Measurements from ENCODE around the gene FTO.

Gene FTO

GRCh38 chr16:54027995-54028394, 324.0 kb downstream of the FTO start:
- Histone ChIP-seq H3K27ac (no peak overlapping the region), H3K4me3 (no peak overlapping the region)
- no peak for TF ChIP-seq CTCF (IDR thresholded peaks at IDR 0.05)
- no peak for DNase-seq (ENCODE audit: low spot score)

GRCh38 chr16:54030451-54030850, 326.5 kb downstream of the FTO start:
- no peak overlapping the region for H3K27ac ChIP-seq
- no peak for DNase-seq (ENCODE audit: low spot score)
- no peak for TF ChIP-seq CTCF (IDR thresholded peaks at IDR 0.05)
- H3K4me3 ChIP-seq = no peak overlapping the region

- Histone ChIP-seq H3K27ac (no peak overlapping the region), H3K4me3 (no peak overlapping the region)
- no peak for DNase-seq (ENCODE audit: low spot score)
- TF ChIP-seq CTCF (IDR thresholded peaks at IDR 0.05) = no peak
These were observed 327.3 kb downstream of the FTO start for GRCh38 chr16:54031107-54031760.

DNA sequence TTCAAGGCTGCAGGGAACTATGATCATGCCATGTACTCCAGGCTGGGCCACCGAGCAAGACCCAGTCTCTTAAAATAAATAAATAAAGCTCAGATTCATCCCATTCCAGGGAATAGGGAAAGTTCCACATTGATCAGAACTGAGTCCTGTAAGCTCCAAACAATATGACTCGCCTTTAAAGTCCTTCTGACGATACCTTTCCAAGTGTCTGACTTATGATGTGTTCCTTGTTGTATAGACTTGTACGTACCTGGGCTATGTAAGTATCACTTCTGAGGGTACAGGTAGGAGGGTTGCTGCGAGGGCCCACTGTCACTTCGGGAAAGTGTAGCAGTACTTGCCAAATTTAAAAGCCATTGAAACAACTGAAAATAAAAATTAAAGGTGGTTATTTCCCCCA, 329.8 kb downstream of the FTO start:
- no peak overlapping the region for H3K4me3 ChIP-seq
- TF ChIP-seq CTCF (IDR thresholded peaks at IDR 0.05) = no peak
- no peak overlapping the region for H3K27ac ChIP-seq
- DNase-seq (ENCODE audit: low spot score) = no peak

- DNase-seq (ENCODE audit: low spot score) = no peak
- TF ChIP-seq CTCF (IDR thresholded peaks at IDR 0.05) = no peak
- H3K4me3 ChIP-seq = no peak overlapping the region
- H3K27ac ChIP-seq = no peak overlapping the region
These were observed 330.7 kb downstream of the FTO start for GRCh38 chr16:54034684-54035083.

GRCh38 chr16:54040480-54040879, 336.5 kb downstream of the FTO start:
- Histone ChIP-seq H3K27ac (no peak overlapping the region), H3K4me3 (no peak overlapping the region)
- no peak for DNase-seq (ENCODE audit: low spot score)
- no peak for TF ChIP-seq CTCF (IDR thresholded peaks at IDR 0.05)

GRCh38 chr16:54040975-54041374, 337.0 kb downstream of the FTO start:
- Histone ChIP-seq H3K27ac (no peak overlapping the region), H3K4me3 (no peak overlapping the region)
- TF ChIP-seq CTCF (IDR thresholded peaks at IDR 0.05) = no peak
- DNase-seq (ENCODE audit: low spot score) = no peak
